Thyroid gland (tissue), 4 donors: ENCODE results near the gene TAF1B. TPM values are rescaled to one million over a fixed set of nuclear protein-coding genes. Genes with fewer than 3 reads are reported as not detected.

Source experiments
- DNase-seq, 2 donors: peaks; one replicate each; pipeline ENCODE4 v3.0.0-alpha.2; 2019
- H3K27ac ChIP-seq, 3 donors: fragments of 200-600 bp; sonication (generic); 1 replicate in 2 of 3; 2 replicates in 1 of 3; pipeline ENCODE4 v1.5.1; 2016 to 2019; ENCODE audit warnings: mild to moderate bottlenecking in 1 of 3, moderate library complexity in 1 of 3
- H3K27me3 ChIP-seq: fragments of 200-600 bp; sonication (generic); one replicate; pipeline ENCODE4 v1.5.1; 2019
- H3K36me3 ChIP-seq, 2 donors: fragments of 200-600 bp; sonication (generic); one replicate each; pipeline ENCODE4 v1.5.1; 2016 to 2019
- H3K4me1 ChIP-seq, 2 donors: fragments of 200-600 bp; sonication (generic); one replicate each; pipeline ENCODE4 v1.5.1; 2017 to 2019
- H3K4me3 ChIP-seq, 3 donors: fragments of 200-600 bp; sonication (generic); replicated peaks in 1 of 3; 1 replicate in 2 of 3; 2 replicates in 1 of 3; pipeline ENCODE4 v1.5.1; 2016; ENCODE audit warnings: mild to moderate bottlenecking in 1 of 3
- H3K9me3 ChIP-seq: fragments of 200-600 bp; sonication (generic); one replicate; pipeline ENCODE4 v1.5.1; 2017
- POLR2A ChIP-seq, 2 donors: fragments of 450-650 bp; IDR thresholded peaks; one replicate each; pipeline ENCODE4 v1.6.1; 2017; ENCODE audit warnings: antibody characterized with exemption in 2 of 2, mild to moderate bottlenecking in 2 of 2, moderate library complexity in 1 of 2
- WGBS, 2 donors: methylation state at CpG; one replicate each; pipeline ENCODE4 v1.1.5; 2017; 5-methylcytosine and 5-hydroxymethylcytosine counted together
- intact Hi-C: fragments of 100-400 bp; cut with DNase I; formaldehyde crosslinking; loops from one replicate; pipeline ENCODE4 v1.15.1; 2023
- total RNA-seq, 4 donors: library from RNA; depleted of rRNA; stranded (reverse); fragments of >200 nt; gene quantifications; one replicate each; pipeline ENCODE4 v1.2.3, GENCODE V29; 2016
- TF ChIP-seq, protein P1 (sequence below), 6 experiments: fragments of 200-600 bp in 3 of 6; fragments of 450-650 bp in 3 of 6; sonication (generic) in 3 of 6; IDR thresholded peaks; one replicate each; pipeline ENCODE4 v1.5.1; 2016 to 2019; ENCODE audit warnings: antibody characterized with exemption in 6 of 6, mild to moderate bottlenecking in 2 of 6, inconsistent platforms in 1 of 6, moderate library complexity in 1 of 6

The TAF1B gene
- total RNA-seq, 4 donors from 2014 or later, result 18.6 to 33.9 (median 25.8) TPM

DNA sequence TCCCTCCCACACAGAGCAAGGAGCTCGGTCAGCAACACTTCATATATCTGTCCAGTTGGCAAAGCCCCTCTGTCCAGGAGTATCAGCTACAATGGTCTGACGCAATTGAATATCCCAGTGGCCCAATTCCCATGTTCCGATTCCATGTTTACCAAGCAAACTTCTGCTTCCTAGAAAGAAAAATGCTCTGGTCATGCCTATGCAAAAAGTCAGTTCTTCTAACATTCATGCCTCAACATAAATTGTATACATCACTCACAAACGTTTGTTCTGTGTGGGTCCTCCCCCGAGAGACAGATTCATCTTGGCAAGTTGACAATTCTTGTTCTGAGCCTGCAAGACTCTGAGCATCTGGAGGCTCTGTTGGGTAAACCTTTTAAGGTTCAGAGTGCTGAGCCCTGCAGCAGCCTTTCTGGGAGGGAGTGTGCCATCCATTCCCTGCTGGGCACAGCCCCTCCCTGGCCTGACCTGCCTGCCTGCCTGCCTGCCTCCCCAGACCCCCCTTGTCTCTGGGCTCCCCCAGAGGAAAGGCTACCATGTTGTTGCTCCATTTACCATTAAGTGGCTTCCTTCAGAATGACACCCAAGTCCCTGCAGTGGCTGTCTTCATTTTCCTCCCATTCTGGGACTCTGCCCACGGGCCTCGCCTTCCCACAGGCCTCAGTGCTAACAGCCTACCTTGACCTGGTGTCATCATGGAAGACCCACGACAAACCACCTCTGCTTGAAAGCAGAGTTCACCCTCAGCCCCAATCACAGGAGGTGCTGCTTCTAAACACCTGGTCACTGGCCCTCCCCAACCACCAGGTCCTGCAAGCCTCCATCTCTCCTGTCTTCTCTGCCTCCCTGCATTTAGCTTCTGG, 37.6 kb upstream of the TAF1B start:
- Histone ChIP-seq H3K4me3 (no peak overlapping the region), H3K27ac (no peak overlapping the region), H3K36me3 (no peaks in the 10 kb centered on the region), H3K27me3 (no peaks in the 10 kb centered on the region), H3K4me1 (peaks cover 10 to 16% of the 10 kb centered on the region in 2 donors), H3K9me3 (no peaks in the 10 kb centered on the region)
- no peak for DNase-seq
- WGBS, 2 donors, result 73% methylated on average over 8 of the region's 8 CpGs
- intact Hi-C loops, result loop anchor here (10.0 kb wide), 3 partner anchors 139 to 629 kb away; no protein-coding TSS in a partner anchor
- no peak for TF ChIP-seq POLR2A (IDR thresholded peaks at IDR 0.05)
- TF ChIP-seq, protein P1, sequence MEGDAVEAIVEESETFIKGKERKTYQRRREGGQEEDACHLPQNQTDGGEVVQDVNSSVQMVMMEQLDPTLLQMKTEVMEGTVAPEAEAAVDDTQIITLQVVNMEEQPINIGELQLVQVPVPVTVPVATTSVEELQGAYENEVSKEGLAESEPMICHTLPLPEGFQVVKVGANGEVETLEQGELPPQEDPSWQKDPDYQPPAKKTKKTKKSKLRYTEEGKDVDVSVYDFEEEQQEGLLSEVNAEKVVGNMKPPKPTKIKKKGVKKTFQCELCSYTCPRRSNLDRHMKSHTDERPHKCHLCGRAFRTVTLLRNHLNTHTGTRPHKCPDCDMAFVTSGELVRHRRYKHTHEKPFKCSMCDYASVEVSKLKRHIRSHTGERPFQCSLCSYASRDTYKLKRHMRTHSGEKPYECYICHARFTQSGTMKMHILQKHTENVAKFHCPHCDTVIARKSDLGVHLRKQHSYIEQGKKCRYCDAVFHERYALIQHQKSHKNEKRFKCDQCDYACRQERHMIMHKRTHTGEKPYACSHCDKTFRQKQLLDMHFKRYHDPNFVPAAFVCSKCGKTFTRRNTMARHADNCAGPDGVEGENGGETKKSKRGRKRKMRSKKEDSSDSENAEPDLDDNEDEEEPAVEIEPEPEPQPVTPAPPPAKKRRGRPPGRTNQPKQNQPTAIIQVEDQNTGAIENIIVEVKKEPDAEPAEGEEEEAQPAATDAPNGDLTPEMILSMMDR (IDR thresholded peaks at IDR 0.05), result no peak

DNA sequence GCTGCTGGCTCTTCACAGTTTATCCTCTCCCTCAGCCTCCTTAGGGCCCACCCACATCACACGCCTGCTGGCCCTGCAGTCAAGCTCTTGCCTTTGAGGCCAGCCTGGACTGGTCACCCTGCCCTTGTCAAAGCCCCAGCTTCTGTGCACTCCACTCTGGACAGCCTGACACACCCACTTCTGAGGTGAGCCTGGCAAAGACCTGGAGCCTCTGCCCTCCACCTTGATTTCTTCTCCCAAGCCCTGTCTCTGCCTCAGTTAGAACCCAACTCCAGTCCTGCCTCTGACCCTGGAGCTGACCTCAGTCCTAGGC, 37.0 kb upstream of the TAF1B start:
- no peaks in the 10 kb centered on the region for H3K9me3 ChIP-seq
- H3K4me1 ChIP-seq, result peaks cover 10 to 16% of the 10 kb centered on the region in 2 donors
- H3K27me3 ChIP-seq, result no peaks in the 10 kb centered on the region
- intact Hi-C loops, result loop anchor here (10.0 kb wide), 3 partner anchors 139 to 629 kb away; no protein-coding TSS in a partner anchor
- 95 to 100% methylated on average over 1 of the region's 1 CpG for WGBS, 2 donors
- DNase-seq, result no peak
- H3K36me3 ChIP-seq, result no peaks in the 10 kb centered on the region
- TF ChIP-seq, protein P1 (IDR thresholded peaks at IDR 0.05), result no peak
- TF ChIP-seq POLR2A (IDR thresholded peaks at IDR 0.05), result no peak
- H3K27ac ChIP-seq, result no peak overlapping the region
- no peak overlapping the region for H3K4me3 ChIP-seq

DNA sequence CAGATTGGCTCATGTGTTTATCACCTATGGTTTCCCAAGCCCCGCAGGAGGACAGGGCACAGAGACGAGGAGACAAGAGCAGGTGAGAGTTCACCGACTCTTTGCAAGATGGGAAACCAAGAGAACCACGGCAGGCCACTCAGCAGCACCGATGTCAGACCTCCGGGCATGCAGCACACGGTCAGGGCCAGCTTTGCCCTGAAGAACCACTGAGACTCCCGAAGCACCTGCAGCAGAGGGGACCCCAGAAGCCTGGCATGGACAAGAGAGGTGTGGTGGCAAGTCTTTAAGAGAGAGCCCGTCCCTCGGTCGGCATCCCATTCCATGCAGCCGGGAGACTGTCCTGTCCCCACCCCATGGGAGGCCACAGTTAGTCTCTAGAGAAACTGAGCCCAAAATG, 36.6 kb upstream of the TAF1B start:
- TF ChIP-seq POLR2A (IDR thresholded peaks at IDR 0.05), result no peak
- TF ChIP-seq, protein P1 (IDR thresholded peaks at IDR 0.05), result no peak
- Histone ChIP-seq H3K4me1 (peaks cover 10 to 16% of the 10 kb centered on the region in 2 donors), H3K9me3 (no peaks in the 10 kb centered on the region), H3K36me3 (no peaks in the 10 kb centered on the region), H3K4me3 (no peak overlapping the region), H3K27me3 (no peaks in the 10 kb centered on the region), H3K27ac (no peak overlapping the region)
- no peak for DNase-seq
- 93 to 96% methylated on average over 11 to 12 of the region's 12 CpGs for WGBS, 2 donors
- intact Hi-C loops, result loop anchor here (10.0 kb wide), 3 partner anchors 138 to 628 kb away; no protein-coding TSS in a partner anchor

DNA sequence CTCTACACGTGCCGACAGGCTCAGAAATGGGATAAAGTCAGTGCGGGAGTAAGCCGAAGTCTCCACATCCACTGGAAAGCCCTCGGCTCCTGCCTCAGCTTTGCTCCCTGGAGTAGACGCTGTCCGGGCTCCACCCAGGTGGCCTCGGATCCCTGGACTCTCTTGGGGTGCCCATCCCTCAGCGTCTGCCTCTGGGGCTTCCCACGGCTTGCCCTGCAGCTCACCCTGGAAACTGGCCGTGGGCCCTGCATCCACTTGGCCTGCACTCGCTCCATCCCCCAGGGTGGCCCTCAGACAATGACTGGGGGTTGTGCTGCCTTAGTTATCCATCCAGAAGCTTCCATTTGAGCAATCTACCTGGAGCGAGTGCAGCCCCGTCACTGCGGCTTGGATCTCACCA, 36.2 kb upstream of the TAF1B start:
- intact Hi-C loops, result loop anchor here (10.0 kb wide), 3 partner anchors 138 to 628 kb away; no protein-coding TSS in a partner anchor
- Histone ChIP-seq H3K36me3 (no peaks in the 10 kb centered on the region), H3K4me1 (peaks cover 10 to 16% of the 10 kb centered on the region in 2 donors), H3K27ac (no peak overlapping the region), H3K4me3 (no peak overlapping the region), H3K9me3 (no peaks in the 10 kb centered on the region), H3K27me3 (no peaks in the 10 kb centered on the region)
- no peak for DNase-seq
- WGBS, 2 donors, result 95 to 97% methylated on average over 11 to 12 of the region's 15 CpGs
- TF ChIP-seq, protein P1 (IDR thresholded peaks at IDR 0.05), result no peak
- TF ChIP-seq POLR2A (IDR thresholded peaks at IDR 0.05), result no peak
